Thoracic aorta (tissue), 2 donors: ENCODE data around the gene CLOCK. TPM values are rescaled to one million over a fixed set of nuclear protein-coding genes. Genes with fewer than 3 reads are reported as not detected.

Experiments
- ATAC-seq: fragments of 150-250 bp; one replicate; pipeline ENCODE4 v1.8.0; 2017; ENCODE audit warnings: low read depth; ENCODE audit not compliant: insufficient number of reproducible peaks, low FRiP score
- DNase-seq: peaks from one replicate; pipeline ENCODE4 v3.0.0-alpha.2; 2020; ENCODE audit warnings: low spot score
- H3K27ac ChIP-seq, 2 donors: fragments of 200-600 bp; sonication (generic); 1 replicate in 1 of 2; 2 replicates in 1 of 2; pipeline ENCODE4 v1.5.1; 2016; ENCODE audit warnings: mild to moderate bottlenecking in 2 of 2, moderate library complexity in 2 of 2
- H3K27me3 ChIP-seq: fragments of 200-600 bp; sonication (generic); replicated peaks from 2 replicates; pipeline ENCODE4 v1.6.0; 2016; ENCODE audit warnings: mild to moderate bottlenecking; ENCODE audit not compliant: insufficient read depth
- H3K36me3 ChIP-seq: fragments of 200-600 bp; sonication (generic); one replicate; pipeline ENCODE4 v1.5.1; 2016
- H3K4me1 ChIP-seq, 2 donors: fragments of 200-600 bp; sonication (generic); 1 replicate in 1 of 2; 2 replicates in 1 of 2; pipeline versions ENCODE4 v1.5.1 to v1.6.0; 2016; ENCODE audit warnings: low read depth in 2 of 2, mild to moderate bottlenecking in 1 of 2; ENCODE audit not compliant: control insufficient read depth in 1 of 2
- H3K4me3 ChIP-seq: fragments of 200-600 bp; sonication (generic); 2 replicates; pipeline ENCODE4 v1.5.1; 2016; ENCODE audit warnings: mild to moderate bottlenecking
- H3K9me3 ChIP-seq: fragments of 200-600 bp; sonication (generic); 2 replicates; pipeline ENCODE4 v1.5.1; 2016
- CTCF ChIP-seq: fragments of 200-600 bp; sonication (generic); IDR thresholded peaks from one replicate; pipeline ENCODE4 v1.5.1; 2019; ENCODE audit warnings: antibody characterized with exemption
- total RNA-seq, 2 donors: library from RNA; depleted of rRNA; stranded (reverse); fragments of >200 nt; gene quantifications; one replicate each; pipeline versions ENCODE4 v1.1.0 to v1.2.3, GENCODE V29; 2016

The CLOCK gene
- total RNA-seq, 2 donors from 2014 or later, result 22.9 to 35.3 TPM

GRCh38 chr4:55543858-55544257 lies 2.9 kb downstream of the CLOCK start:
- H3K4me1 ChIP-seq, result peaks cover 2 to 21% of the 10 kb centered on the region in 2 donors
- H3K27ac ChIP-seq, result no peak overlapping the region
- no peak for DNase-seq
- no peaks in the 10 kb centered on the region for H3K36me3 ChIP-seq
- ATAC-seq, result no peak
- no peak for TF ChIP-seq CTCF
- no peaks in the 10 kb centered on the region for H3K27me3 ChIP-seq
- no peaks in the 10 kb centered on the region for H3K9me3 ChIP-seq
- H3K4me3 ChIP-seq, result no peak overlapping the region

GRCh38 chr4:55540271-55540670 lies 6.4 kb downstream of the CLOCK start:
- no peaks in the 10 kb centered on the region for H3K36me3 ChIP-seq
- H3K4me1 ChIP-seq, result peaks cover 2 to 13% of the 10 kb centered on the region in 2 donors
- no peak overlapping the region for H3K4me3 ChIP-seq
- no peaks in the 10 kb centered on the region for H3K27me3 ChIP-seq
- no peak for DNase-seq
- no peak for TF ChIP-seq CTCF
- no peaks in the 10 kb centered on the region for H3K9me3 ChIP-seq
- no peak for ATAC-seq
- no peak overlapping the region for H3K27ac ChIP-seq

GRCh38 chr4:55539658-55540057 lies 7.1 kb downstream of the CLOCK start:
- Histone ChIP-seq H3K27ac (no peak overlapping the region), H3K27me3 (no peaks in the 10 kb centered on the region), H3K9me3 (no peaks in the 10 kb centered on the region), H3K4me3 (no peak overlapping the region), H3K36me3 (no peaks in the 10 kb centered on the region), H3K4me1 (peaks cover under 1 to 7% of the 10 kb centered on the region in 2 donors)
- ATAC-seq, result no peak
- no peak for DNase-seq
- TF ChIP-seq CTCF, result no peak

- Histone ChIP-seq H3K4me3 (no peak overlapping the region), H3K36me3 (no peaks in the 10 kb centered on the region), H3K9me3 (no peaks in the 10 kb centered on the region), H3K4me1 (no peaks in the 10 kb centered on the region), H3K27ac (no peak overlapping the region), H3K27me3 (no peaks in the 10 kb centered on the region)
- no peak for ATAC-seq
- no peak for DNase-seq
- no peak for TF ChIP-seq CTCF
Observed at GRCh38 chr4:55538531-55538930, 8.2 kb downstream of the CLOCK start.

- peaks cover 2% of the 10 kb centered on the region for H3K36me3 ChIP-seq
- no peak for ATAC-seq
- DNase-seq, result no peak
- no peak overlapping the region for H3K4me3 ChIP-seq
- TF ChIP-seq CTCF, result no peak
- H3K27ac ChIP-seq, result no peak overlapping the region
- H3K4me1 ChIP-seq, result no peaks in the 10 kb centered on the region
- H3K27me3 ChIP-seq, result no peaks in the 10 kb centered on the region
- H3K9me3 ChIP-seq, result no peaks in the 10 kb centered on the region
Observed at GRCh38 chr4:55534306-55534705, 12.4 kb downstream of the CLOCK start.
